Stimulated activated CD4-positive, alpha-beta T cell treated with anti-CD3 and anti-CD28 coated beads, TNF-alpha, amount 100 ng/mL, for 48 hours (primary cell): Measurements from ENCODE around the gene TFCP2L1.
"Not testable (repeated sequence)": the region's sequence is repeated elsewhere in the genome, so short reads cannot be mapped to it uniquely, and the experiment has no call there.

Experiments used
- DNase-seq, 3 donors: peaks; one replicate each; pipeline ENCODE4 v3.0.0-alpha.2; 2020; ENCODE audit warnings: low read depth in 3 of 3

Gene TFCP2L1

DNA sequence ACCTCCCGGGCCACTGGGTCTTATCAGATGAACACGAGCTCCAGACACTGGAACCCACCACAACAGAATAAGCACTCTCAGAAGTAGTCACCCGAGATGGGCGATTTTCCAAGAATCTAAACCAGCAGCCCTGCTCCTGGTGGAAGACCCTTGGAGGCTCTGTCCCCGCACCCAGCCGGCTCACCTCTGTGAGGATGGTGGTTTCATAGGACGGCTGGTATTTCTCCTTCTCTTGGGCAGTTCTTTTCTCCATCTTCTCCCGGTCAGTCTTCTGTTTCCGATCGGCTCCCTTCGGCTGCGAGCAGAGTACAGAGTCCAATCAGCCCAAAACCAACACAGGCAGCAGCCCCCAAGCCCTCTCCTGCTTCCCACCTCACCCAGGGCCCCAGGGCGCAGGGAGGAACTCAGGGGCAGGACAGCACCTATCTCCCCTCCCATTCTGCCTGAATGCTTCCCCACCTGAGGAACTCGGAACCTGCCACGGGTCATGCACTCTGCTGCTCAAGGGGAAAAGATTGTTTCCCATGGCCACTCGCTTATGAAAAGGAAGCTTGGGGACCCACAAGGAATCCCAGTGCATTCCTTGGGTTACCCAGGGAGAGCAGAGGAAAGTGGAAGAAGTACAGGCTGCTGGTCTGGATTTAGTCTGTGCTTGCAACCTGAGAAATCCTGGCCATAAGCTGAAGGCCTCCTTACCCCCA, 42.7 kb downstream of the TFCP2L1 start:
- DNase-seq: no peak

DNA sequence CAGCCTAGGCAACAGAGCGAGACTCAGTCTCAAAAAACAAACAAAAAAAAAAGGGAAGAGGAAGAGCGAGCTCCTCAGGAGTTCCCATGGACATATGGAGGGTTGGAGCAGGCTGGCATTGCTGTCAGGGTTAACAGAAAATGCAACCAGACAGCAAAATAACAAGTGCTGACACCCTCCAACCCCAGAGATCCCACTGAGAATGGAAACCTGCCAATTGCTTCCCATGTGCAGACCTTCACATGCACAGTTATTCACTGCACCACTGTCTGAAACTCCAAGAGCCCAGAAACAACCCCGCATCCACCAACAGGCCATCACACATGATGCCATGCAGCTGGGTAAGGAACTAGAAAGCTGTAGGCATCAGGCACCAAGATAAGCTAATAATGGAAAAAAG, 43.5 kb downstream of the TFCP2L1 start:
- DNase-seq: no peak

GRCh38 chr2:121240436-121240835, 44.6 kb downstream of the TFCP2L1 start:
- DNase-seq: no peak

GRCh38 chr2:121239969-121240368, 45.0 kb downstream of the TFCP2L1 start:
- DNase-seq: no peak

GRCh38 chr2:121239471-121239870, 45.5 kb downstream of the TFCP2L1 start:
- DNase-seq: no peak

DNA sequence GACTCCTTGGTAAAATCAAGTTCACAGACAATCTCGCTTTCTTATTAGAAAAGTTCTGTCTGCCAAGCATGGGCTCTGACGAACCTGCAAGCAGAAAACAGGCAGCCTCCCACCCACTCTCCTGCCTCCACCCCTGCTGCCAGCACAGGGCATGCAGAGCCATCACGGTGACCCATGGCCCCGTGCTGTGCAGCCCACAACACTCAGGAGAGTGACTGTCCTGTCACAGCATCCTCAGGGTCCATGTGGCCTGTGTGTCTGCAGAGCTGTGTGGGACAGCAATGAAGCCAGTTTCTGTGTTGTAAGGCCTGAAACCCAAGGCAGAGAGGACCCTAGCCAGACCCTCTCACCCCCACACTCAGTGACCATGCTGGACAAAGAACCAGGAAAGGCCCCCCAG, 46.2 kb downstream of the TFCP2L1 start:
- DNase-seq: no peak

GRCh38 chr2:121237980-121238665, 46.9 kb downstream of the TFCP2L1 start:
- no peak for DNase-seq

DNA sequence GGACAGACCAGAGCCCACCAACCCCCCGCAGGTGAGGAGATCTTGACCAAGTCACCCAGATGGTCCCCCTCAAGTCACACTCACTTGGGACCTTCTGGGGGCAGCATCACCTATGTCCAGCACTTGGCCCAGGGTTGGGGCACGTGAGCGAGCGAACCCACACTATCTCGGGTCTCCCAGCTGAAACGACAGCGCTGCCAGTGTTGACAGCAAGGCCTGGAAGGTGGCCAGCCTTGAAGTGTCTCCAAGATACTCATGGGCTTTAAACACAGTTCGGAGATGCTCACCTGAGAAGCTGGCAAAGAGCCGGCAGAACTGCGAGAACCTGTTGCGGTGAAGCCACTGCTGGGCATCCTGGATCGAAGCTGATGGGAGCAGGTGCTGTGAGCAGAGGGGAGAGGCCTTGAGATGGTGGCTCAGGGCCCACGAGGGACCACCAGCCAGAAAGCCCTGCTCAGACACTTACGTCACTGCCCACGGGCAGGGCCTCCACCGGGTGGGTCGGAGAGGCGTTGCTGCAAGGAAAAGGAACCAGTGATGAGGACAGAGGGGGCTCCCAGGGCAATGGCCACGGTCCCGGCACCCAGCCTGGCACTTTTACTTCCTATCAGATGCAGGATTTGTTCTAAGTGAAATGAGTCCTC, 47.5 kb downstream of the TFCP2L1 start:
- DNase-seq: no peak

GRCh38 chr2:121236650-121237180, 48.3 kb downstream of the TFCP2L1 start:
- no peak for DNase-seq

- DNase-seq: no peak
Observed at GRCh38 chr2:121236101-121236640, 48.8 kb downstream of the TFCP2L1 start.

GRCh38 chr2:121235542-121235941, 49.5 kb downstream of the TFCP2L1 start:
- no peak for DNase-seq

DNA sequence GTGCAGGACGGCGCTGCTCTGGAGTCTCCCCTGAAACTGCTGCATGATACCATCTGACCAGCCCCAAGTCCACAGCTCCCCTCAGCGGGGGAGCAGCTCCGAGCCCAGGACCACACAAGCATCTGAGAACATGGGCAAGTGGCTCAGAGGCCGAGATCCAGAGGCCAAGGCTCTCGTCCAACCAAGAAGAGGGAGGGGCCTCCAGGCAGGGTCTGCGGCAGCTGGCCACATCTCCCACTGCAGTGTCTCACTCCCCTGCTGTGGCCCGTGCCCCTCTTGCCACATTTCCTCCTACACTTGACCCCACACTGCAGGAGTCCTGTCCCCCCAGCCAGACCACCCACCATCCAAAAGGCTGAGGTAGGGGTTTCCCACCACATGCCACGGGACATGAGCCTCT, 50.2 kb downstream of the TFCP2L1 start:
- DNase-seq: no peak

DNA sequence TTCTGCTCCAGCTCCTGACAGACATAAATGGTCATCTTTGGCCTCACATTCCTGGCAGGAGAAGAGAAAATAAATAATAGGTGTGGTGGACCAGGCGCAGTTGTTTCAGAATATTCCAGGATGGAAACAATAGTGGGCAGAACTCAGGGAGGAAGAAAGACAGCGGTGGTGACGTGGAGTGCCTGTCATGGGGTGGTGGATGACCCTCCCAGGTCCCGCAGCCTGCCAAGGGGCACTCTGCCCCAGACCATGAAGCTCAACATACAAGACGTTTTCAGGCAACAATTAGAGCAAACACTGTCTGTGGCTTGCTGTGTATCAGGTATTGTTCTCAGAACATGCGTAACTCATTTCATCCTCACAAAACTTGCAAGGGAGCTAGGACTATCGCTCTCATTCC, 50.9 kb downstream of the TFCP2L1 start:
- no peak for DNase-seq

GRCh38 chr2:121233486-121234110, 51.4 kb downstream of the TFCP2L1 start:
- DNase-seq: no peak

- DNase-seq: no peak
Observed at GRCh38 chr2:121232626-121233265, 52.3 kb downstream of the TFCP2L1 start.

DNA sequence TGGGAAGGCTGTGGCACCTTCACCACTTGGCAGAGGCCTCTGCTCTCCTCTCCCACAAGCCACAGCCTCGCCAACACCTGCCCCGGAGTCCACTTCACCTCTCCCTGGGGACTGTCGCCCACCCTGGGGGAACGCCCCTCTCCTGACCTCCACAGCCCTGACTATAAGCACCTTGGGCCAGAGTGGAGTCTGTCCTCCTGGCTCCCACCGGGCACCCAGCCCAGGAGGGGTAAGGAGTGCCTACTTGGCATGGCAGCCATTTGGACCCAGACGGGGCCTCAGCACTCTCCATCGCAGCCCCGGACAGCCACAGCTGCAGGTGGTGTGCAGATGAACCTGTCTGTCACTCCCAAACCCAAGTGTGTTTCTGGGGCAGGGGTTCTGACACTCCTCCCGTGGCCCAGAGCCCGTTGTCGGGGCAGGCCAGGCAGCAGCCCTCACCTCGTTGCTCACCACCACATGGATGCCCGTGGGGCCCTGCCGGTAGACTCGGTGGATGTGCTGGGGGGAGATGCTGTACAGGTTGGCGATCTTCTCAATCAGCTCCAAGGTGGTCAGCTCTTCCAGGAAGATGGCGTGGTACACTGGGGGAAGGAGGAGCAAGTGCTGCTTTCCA, 53.5 kb downstream of the TFCP2L1 start:
- no peak for DNase-seq

GRCh38 chr2:121228521-121228920, 56.5 kb downstream of the TFCP2L1 start:
- no peak for DNase-seq

DNA sequence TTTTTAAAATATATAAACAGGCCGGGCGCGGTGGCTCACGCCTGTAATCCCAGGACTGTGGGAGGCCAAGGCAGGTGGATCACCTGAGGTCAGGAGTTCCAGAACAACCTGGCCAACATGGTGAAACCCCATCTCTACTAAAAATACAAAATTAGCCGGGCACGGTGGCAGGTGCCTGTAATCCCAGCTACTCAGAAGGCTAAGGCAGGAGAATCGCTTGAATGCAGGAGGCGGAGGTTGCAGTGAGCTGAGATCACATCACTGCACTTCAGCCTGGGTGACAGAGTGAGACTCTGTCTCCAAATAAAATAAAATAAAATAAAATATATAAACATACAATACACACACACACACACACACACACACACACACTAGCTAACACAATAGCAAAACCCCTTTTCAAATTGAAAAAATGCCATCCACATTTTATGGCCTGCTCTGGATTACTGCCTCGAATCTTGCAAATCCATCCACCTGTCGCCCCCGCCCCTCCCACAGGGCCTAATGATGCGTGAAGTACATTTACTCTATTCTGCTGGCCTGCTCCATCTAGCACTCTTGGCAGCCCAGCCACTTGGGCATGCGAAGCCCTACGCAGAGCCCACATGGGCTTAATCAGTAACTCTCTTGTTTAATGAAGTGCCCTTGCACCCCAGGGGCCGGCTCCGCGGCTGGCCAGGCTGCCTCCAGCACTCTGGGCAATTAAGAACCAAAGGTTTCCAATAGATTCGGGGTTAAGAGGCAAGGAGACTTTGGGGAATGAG, 57.4 kb downstream of the TFCP2L1 start:
- not testable (repeated sequence) for DNase-seq

GRCh38 chr2:121225681-121226080, 59.3 kb downstream of the TFCP2L1 start:
- DNase-seq: not testable (repeated sequence)

DNA sequence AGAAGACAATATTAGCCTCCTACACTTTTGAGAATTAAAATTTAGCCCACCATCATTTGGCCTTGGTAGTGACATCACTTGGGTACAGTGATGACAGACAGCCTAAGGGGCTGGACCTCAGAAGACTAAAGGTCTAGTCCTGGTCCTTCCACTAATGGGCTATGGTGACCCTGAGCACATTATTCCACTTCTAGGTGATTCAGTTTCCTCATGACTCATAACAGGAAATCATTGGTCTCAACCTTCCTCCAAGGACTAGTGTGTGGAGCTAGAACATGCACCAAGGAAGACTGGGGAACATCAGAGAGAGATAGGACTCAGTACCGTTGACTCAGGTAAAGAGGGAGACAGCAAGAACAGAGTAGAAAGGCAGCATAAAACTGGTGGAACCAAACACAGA, 64.0 kb downstream of the TFCP2L1 start:
- DNase-seq: no peak
